CD14-positive monocyte (primary cell): ENCODE data around the gene CDKAL1. TPM values are rescaled to one million over a fixed set of nuclear protein-coding genes. Genes with fewer than 3 reads are reported as not detected.

Experiments used
- DNase-seq, 3 donors: peaks; one replicate each; pipeline ENCODE4 v3.0.0-alpha.2; 2011 to 2022
- H2AFZ ChIP-seq: 2 replicates; pipeline ENCODE4 v1.6.0; 2012; ENCODE audit warnings: mild to moderate bottlenecking, low read depth, low read length, inconsistent platforms; ENCODE audit not compliant: insufficient read depth, poor library complexity, severe bottlenecking
- H3K27ac ChIP-seq, 2 donors: 1 replicate in 1 of 2; 2 replicates in 1 of 2; pipeline ENCODE4 v1.5.1; 2012 to 2013; ENCODE audit warnings: low read length in 2 of 2, control low read depth in 1 of 2, inconsistent platforms in 1 of 2, low read depth in 1 of 2, mild to moderate bottlenecking in 1 of 2
- H3K27me3 ChIP-seq, 2 donors: one replicate each; pipeline versions ENCODE4 v1.6.0 to v1.6.1; 2011 to 2013; ENCODE audit warnings: low read length in 2 of 2; ENCODE audit not compliant: control insufficient read depth in 2 of 2, insufficient read depth in 2 of 2
- H3K36me3 ChIP-seq, 2 donors: replicated peaks in 1 of 2; 1 replicate in 1 of 2; 2 replicates in 1 of 2; pipeline versions ENCODE4 v1.5.1 to v1.6.1; 2012 to 2013; ENCODE audit warnings: low read length in 2 of 2, control low read depth in 1 of 2, inconsistent platforms in 1 of 2, mild to moderate bottlenecking in 1 of 2; ENCODE audit not compliant: insufficient read depth in 2 of 2, control insufficient read depth in 1 of 2
- H3K4me1 ChIP-seq, 2 donors: 1 replicate in 1 of 2; 2 replicates in 1 of 2; pipeline versions ENCODE4 v1.5.1 to v1.6.1; 2012 to 2013; ENCODE audit warnings: low read length in 2 of 2, control low read depth in 1 of 2, inconsistent platforms in 1 of 2, mild to moderate bottlenecking in 1 of 2, moderate library complexity in 1 of 2; ENCODE audit not compliant: insufficient read depth in 2 of 2, control insufficient read depth in 1 of 2
- H3K4me2 ChIP-seq: replicated peaks from 2 replicates; pipeline ENCODE3; 2012; ENCODE audit warnings: low read length, moderate library complexity, mild to moderate bottlenecking; ENCODE audit not compliant: poor library complexity, severe bottlenecking; ENCODE audit errors: extremely low read depth
- H3K4me3 ChIP-seq, 3 experiments: fragments of 200-600 bp in 1 of 3; sonication (generic) in 1 of 3; replicated peaks in 1 of 3; 1 replicate in 2 of 3; 2 replicates in 1 of 3; pipeline ENCODE4 v1.5.1; 2011 to 2013; ENCODE audit warnings: low read length in 3 of 3, mild to moderate bottlenecking in 3 of 3, control low read depth in 2 of 3, low read depth in 2 of 3, inconsistent platforms in 1 of 3, moderate library complexity in 1 of 3
- H3K79me2 ChIP-seq: 2 replicates; pipeline ENCODE4 v1.6.0; 2012; ENCODE audit warnings: mild to moderate bottlenecking, control low read depth, inconsistent platforms, low read length, moderate library complexity; ENCODE audit not compliant: insufficient read depth
- H3K9ac ChIP-seq: 2 replicates; pipeline ENCODE4 v1.6.0; 2017; ENCODE audit warnings: low read length, mild to moderate bottlenecking; ENCODE audit not compliant: insufficient read depth, poor library complexity, severe bottlenecking
- H3K9me3 ChIP-seq, 2 donors: replicated peaks in 1 of 2; 1 replicate in 1 of 2; 2 replicates in 1 of 2; pipeline versions ENCODE4 v1.5.1 to v1.6.1; 2012 to 2013; ENCODE audit warnings: low read length in 2 of 2, control low read depth in 1 of 2; ENCODE audit not compliant: control insufficient read depth in 1 of 2, insufficient read depth in 1 of 2
- H4K20me1 ChIP-seq: 2 replicates; pipeline ENCODE4 v1.6.0; 2012; ENCODE audit warnings: mild to moderate bottlenecking, low read length, control low read depth, moderate library complexity; ENCODE audit not compliant: insufficient read depth
- H3K27ac Mint-ChIP-seq, 7 donors: one replicate each; pipeline ENCODE4 v1.8.0; 2020; ENCODE audit warnings: mild to moderate bottlenecking in 7 of 7, mixed read lengths in 7 of 7, moderate library complexity in 6 of 7, inconsistent platforms in 2 of 7
- H3K27me3 Mint-ChIP-seq, 3 donors: one replicate each; pipeline ENCODE4 v1.8.0; 2021 to 2022; ENCODE audit warnings: low read depth in 3 of 3, mild to moderate bottlenecking in 3 of 3, mixed read lengths in 3 of 3, moderate library complexity in 3 of 3, inconsistent platforms in 1 of 3
- H3K36me3 Mint-ChIP-seq, 2 donors: one replicate each; pipeline ENCODE4 v1.8.0; 2020; ENCODE audit warnings: mixed read lengths in 2 of 2, inconsistent platforms in 1 of 2, mild to moderate bottlenecking in 1 of 2
- H3K4me1 Mint-ChIP-seq: one replicate; pipeline ENCODE4 v1.8.0; 2020; ENCODE audit warnings: mild to moderate bottlenecking, mixed read lengths
- H3K4me3 Mint-ChIP-seq, 2 donors: one replicate each; pipeline ENCODE4 v1.8.0; 2020; ENCODE audit warnings: mild to moderate bottlenecking in 2 of 2, mixed read lengths in 2 of 2, moderate library complexity in 1 of 2
- H3K9me3 Mint-ChIP-seq, 7 donors: one replicate each; pipeline ENCODE4 v1.8.0; 2020 to 2022; ENCODE audit warnings: mixed read lengths in 7 of 7, mild to moderate bottlenecking in 6 of 7, moderate library complexity in 6 of 7, inconsistent platforms in 2 of 7
- WGBS: methylation state at CpG from one replicate; pipeline ENCODE4 v1.1.5; 2013; ENCODE audit warnings: missing lambda C conversion rate; ENCODE audit not compliant: insufficient coverage; 5-methylcytosine and 5-hydroxymethylcytosine counted together
- intact Hi-C, 2 donors: fragments of 100-400 bp; cut with micrococcal nuclease; formaldehyde crosslinking; loops; one replicate each; pipeline versions ENCODE4 v1.15.0 to v1.15.1; 2023
- polyA plus RNA-seq, 3 donors: library from polyadenylated mRNA; depleted of rRNA in 1 of 3; unstranded in 2 of 3; stranded (reverse) in 1 of 3; fragments of 300-500 nt in 2 of 3; fragments of >200 nt in 1 of 3; fragmentation: Illumina TruSeq in 2 of 3; gene quantifications; 1 replicate in 2 of 3; 2 replicates in 1 of 3; pipeline ENCODE4 v1.2.3, GENCODE V29; 2012 to 2021
- TF ChIP-seq, protein P1 (sequence below): fragments of 200-600 bp; IDR thresholded peaks from one replicate; pipeline ENCODE4 v1.8.0; 2022; ENCODE audit warnings: antibody characterized with exemption, mild to moderate bottlenecking

CDKAL1 gene
- polyA plus RNA-seq, 3 donors, result 3.2 to 12.4 (median 8.3) TPM

DNA sequence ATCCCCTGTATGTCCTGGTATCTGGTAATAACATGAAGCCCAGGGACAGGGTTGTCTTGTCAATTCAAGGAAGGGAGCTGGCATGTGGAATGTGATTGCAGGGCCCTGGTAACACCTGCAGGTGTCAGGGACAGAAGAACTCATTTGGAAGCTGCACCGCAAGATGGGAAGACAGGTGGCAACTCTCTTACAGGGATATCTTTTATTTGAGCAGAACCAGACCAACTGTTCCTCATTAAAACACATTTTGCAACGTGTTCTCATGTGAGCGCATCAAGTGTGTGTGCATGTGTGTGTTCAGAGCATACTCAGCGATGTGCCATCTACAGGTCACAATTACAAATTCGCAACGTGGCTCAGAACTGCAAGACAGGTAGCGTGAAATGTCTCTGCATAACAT is 688.4 kb downstream of the CDKAL1 start:
- Histone ChIP-seq H2AFZ (no peak overlapping the region), H3K9ac (no peak overlapping the region), H3K79me2 (no peaks in the 10 kb centered on the region), H3K27me3 (no peaks in the 10 kb centered on the region), H3K4me2 (no peak overlapping the region), H3K27ac (no peak overlapping the region), H4K20me1 (no peaks in the 10 kb centered on the region), H3K9me3 (no peaks in the 10 kb centered on the region), H3K4me3 (no peak overlapping the region), H3K36me3 (peaks cover 0 to 6% of the 10 kb centered on the region in 2 donors), H3K4me1 (no peaks in the 10 kb centered on the region)
- no peaks in the 10 kb centered on the region for H3K4me1 Mint-ChIP-seq
- intact Hi-C loops, result no loop called here
- H3K27ac Mint-ChIP-seq, result no peak overlapping the region
- no peak for DNase-seq
- peaks cover 0 to 7% (median 3%) of the 10 kb centered on the region in 7 donors for H3K9me3 Mint-ChIP-seq
- H3K27me3 Mint-ChIP-seq, result no peaks in the 10 kb centered on the region
- peaks cover 2 to 15% of the 10 kb centered on the region in 2 donors for H3K36me3 Mint-ChIP-seq
- TF ChIP-seq, protein P1, sequence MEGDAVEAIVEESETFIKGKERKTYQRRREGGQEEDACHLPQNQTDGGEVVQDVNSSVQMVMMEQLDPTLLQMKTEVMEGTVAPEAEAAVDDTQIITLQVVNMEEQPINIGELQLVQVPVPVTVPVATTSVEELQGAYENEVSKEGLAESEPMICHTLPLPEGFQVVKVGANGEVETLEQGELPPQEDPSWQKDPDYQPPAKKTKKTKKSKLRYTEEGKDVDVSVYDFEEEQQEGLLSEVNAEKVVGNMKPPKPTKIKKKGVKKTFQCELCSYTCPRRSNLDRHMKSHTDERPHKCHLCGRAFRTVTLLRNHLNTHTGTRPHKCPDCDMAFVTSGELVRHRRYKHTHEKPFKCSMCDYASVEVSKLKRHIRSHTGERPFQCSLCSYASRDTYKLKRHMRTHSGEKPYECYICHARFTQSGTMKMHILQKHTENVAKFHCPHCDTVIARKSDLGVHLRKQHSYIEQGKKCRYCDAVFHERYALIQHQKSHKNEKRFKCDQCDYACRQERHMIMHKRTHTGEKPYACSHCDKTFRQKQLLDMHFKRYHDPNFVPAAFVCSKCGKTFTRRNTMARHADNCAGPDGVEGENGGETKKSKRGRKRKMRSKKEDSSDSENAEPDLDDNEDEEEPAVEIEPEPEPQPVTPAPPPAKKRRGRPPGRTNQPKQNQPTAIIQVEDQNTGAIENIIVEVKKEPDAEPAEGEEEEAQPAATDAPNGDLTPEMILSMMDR, result no peak
- WGBS, result 100% methylated on average over 4 of the region's 7 CpGs
- H3K4me3 Mint-ChIP-seq, result no peak overlapping the region

DNA sequence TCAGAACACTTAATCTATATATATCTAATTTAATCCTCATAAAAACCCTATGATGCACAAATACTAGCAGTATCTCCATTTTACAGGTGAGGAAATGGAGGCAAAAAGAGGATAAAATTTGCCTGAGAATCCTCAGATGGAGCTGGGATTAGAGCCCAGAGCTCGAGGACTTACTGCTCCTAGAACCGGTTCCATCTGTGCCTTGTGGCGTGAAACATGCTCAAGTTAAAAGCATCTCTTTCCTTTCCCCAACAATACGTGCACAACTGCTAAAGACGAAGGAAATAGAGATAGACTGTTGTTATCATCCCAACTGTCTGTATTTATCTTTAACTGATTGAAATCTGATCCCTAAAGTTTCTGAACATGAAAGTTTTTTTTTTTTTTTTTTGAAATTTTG is 691.7 kb downstream of the CDKAL1 start:
- Histone ChIP-seq H3K36me3 (peaks cover 2 to 9% of the 10 kb centered on the region in 2 donors), H3K27me3 (no peaks in the 10 kb centered on the region), H3K4me1 (no peaks in the 10 kb centered on the region), H3K4me3 (no peak overlapping the region), H4K20me1 (no peaks in the 10 kb centered on the region), H3K79me2 (no peaks in the 10 kb centered on the region), H3K9ac (no peak overlapping the region), H2AFZ (no peak overlapping the region), H3K4me2 (no peak overlapping the region), H3K27ac (no peak overlapping the region), H3K9me3 (no peaks in the 10 kb centered on the region)
- Mint-ChIP-seq H3K27ac (no peak overlapping the region), H3K9me3 (peaks cover 0 to 6% (median 3%) of the 10 kb centered on the region in 7 donors), H3K36me3 (peaks cover 5 to 19% of the 10 kb centered on the region in 2 donors), H3K27me3 (no peaks in the 10 kb centered on the region), H3K4me1 (peaks cover 6% of the 10 kb centered on the region), H3K4me3 (no peak overlapping the region)
- WGBS, result no CpG with 5 or more reads among the region's 5 CpGs
- TF ChIP-seq, protein P1, result no peak
- no peak for DNase-seq
- intact Hi-C loops, result no loop called here
